Body of pancreas (tissue), 4 donors: ENCODE measurements around the gene BPIFB4.

Experiments used
- CTCF ChIP-seq, 7 experiments: fragments of 450-650 bp in 4 of 7; fragments of 200-600 bp in 3 of 7; sonication (generic) in 3 of 7; IDR thresholded peaks; one replicate each; pipeline ENCODE4 v1.5.1; 2016 to 2019; ENCODE audit warnings: antibody characterized with exemption in 7 of 7
- POLR2A ChIP-seq, 3 donors: fragments of 450-650 bp; IDR thresholded peaks; one replicate each; pipeline ENCODE4 v1.6.1; 2016; ENCODE audit warnings: antibody characterized with exemption in 3 of 3, mild to moderate bottlenecking in 2 of 3

- TF ChIP-seq CTCF (IDR thresholded peaks at IDR 0.05) (no peak), POLR2A (IDR thresholded peaks at IDR 0.05) (no peak)
Observed at GRCh38 chr20:33054791-33055190, 24.7 kb upstream of the BPIFB4 start.
